Activated CD4-positive, alpha-beta T cell treated with anti-CD3 and anti-CD28 coated beads for 48 hours (primary cell): ENCODE results near the gene CKB.

Source experiments
- DNase-seq: peaks from one replicate; pipeline ENCODE4 v3.0.0-alpha.2; 2020

The CKB gene

DNA sequence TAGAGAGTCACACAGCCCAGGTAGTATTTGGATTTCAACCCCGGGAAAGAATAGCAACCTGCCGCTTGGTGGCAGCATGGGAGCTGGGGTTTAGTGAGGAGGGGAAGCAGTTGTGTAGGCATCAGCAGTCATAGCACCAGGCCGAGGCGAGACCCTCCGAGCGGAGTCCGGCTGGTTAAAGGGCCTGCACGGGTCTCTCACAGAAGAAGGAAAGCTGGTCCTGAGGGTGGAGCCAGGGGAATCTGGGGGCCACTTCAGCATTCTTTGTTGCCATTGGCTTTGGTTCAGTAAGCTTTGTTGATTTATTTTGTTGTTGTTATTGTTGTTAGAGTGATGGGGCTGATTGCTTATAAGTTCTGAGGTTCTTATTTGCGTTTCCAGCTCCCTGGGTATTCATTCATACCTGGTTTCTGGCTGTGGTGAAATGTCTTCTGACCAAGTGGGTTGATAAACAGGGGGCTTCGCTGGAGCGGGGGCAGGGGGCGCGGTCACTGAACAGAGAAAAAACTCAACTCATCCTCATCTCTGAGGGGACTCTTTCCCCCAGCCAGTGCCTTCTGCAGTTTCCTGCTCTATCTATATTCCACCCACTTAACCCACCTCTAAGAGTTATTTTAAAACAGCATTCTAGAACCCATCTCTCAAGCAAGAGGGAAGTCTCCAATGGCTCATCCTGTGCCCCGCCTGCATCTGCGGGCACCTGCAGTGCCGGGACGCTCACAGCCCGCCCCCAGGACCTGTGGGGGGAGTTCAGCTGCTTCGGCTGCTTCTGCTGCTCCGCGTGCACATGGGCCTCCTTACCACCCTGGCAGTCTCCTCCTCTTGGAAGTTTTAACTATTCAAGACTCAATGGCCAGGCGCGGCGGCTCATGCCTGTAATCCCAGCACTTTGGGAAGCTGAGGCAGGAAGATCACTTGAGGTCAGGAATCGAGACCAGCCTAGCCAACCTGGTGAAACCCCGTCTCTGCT, 11.6 kb downstream of the CKB start:
- DNase-seq = no peak

DNA sequence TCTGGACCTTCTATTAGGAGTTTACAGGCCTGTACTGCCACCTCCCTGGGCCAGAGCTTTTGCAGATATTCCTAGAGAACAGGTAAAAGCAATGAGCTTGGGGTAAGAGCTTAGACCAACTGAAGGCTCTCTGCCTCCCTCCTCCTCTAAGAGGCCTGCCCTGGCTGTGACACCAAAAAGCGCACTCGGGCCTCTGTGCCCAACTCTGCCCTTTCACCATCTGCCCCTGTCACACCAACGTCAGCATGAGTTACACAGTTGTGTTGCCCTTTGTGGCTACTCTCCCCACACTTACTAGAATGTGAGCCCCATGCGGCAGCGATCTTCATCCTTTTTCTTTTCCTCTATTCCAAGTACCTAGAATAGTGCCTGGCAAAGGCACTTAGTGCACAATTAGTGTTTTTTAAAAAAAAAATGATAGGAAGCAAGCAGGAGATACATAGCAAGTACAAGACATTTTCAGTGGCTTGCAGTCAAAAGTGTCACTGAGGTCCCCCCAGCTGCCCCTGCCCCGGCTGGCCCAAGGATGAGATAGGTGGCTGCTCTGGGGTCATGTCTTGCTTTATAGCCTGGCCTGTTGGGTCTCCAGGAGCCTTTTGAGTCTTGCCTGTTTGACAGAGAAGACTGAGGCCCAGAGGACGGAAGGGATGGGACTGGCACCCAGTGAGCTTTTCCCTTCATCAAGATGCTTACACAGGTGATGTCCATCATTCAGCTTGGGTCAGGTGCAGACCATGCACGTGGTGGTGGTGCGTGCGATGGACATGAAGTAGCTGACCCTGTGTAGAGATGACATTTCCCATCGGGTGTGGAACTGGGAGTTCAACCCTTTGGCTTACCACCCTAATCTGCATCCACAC, 12.5 kb downstream of the CKB start:
- no peak for DNase-seq

DNA sequence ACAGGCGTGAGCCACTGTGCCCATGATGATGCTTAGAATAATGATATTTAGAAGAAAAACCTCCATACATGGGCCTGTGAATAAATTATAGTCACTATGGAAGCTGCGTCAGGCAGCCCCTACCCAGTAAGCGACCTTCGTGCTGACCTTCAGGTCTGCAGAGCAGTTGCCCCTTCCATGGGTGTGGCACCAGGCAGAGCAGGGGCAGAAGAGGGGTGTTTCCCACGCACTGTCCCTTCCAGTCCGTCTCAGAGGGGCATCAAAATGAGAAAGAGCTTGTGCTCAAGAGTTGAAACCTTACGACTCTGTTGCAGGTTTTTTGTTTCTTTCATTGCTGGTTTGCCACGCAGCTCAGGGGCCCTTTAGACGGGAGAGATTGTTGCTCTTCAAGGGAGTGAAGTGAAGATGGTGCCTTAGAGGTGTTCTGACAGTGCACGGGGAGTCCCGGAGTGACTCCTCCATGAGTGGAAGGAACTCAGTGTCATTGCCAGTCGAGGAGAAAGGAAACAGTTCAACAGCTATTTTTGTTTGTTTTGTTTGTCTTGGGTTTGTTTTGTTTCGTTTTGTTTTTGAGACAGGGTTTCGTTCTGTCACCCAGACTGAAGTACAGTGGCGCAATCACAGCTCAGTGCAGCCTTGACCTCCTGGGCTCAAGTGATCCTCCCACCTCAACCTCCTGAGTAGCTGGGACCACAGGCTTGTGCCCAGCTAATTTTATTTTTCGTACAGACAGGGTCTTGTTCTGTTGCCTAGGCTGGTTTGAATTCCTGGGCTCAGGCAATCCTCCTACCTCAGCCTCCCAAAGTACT, 13.9 kb downstream of the CKB start:
- DNase-seq = no peak

- DNase-seq = no peak
Observed at GRCh38 chr14:103507751-103508150, 14.9 kb downstream of the CKB start.

DNA sequence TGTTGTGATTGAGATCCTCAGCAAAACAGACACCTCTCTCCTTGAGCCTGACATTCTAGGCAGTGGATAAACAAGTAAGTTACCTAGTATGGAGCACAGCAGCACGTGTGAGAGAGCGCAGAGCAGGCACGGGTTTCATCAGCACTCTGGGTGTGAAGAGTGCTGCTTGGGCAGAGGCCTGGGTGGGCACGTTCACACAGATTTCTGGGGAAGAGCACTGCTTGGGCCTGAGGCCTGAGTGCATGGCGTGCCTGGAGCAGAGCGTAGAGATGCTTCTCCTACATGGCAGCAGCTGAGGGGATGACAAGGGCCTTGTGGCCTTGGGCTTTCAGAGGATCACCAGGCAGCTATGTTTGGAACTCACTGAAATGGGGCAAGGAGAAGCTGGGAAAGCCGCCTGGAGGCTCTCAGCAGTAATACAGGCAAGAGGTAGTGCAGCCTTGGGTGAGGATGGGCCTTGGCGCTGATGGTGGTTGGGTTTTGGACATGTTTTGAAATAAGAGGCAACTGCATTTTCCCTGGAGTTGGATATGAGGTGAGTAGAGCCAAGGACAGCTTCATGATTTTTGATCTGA, 17.6 kb downstream of the CKB start:
- DNase-seq = no peak

GRCh38 chr14:103503296-103503695, 19.3 kb downstream of the CKB start:
- no peak for DNase-seq

DNA sequence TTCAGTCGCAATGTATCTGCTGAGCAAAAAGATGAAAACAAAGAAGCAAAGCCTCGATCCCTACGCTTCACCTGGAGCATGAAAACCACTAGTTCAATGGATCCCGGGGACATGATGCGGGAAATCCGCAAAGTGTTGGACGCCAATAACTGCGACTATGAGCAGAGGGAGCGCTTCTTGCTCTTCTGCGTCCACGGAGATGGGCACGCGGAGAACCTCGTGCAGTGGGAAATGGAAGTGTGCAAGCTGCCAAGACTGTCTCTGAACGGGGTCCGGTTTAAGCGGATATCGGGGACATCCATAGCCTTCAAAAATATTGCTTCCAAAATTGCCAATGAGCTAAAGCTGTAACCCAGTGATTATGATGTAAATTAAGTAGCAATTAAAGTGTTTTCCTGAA, 19.8 kb downstream of the CKB start:
- DNase-seq = no peak

DNA sequence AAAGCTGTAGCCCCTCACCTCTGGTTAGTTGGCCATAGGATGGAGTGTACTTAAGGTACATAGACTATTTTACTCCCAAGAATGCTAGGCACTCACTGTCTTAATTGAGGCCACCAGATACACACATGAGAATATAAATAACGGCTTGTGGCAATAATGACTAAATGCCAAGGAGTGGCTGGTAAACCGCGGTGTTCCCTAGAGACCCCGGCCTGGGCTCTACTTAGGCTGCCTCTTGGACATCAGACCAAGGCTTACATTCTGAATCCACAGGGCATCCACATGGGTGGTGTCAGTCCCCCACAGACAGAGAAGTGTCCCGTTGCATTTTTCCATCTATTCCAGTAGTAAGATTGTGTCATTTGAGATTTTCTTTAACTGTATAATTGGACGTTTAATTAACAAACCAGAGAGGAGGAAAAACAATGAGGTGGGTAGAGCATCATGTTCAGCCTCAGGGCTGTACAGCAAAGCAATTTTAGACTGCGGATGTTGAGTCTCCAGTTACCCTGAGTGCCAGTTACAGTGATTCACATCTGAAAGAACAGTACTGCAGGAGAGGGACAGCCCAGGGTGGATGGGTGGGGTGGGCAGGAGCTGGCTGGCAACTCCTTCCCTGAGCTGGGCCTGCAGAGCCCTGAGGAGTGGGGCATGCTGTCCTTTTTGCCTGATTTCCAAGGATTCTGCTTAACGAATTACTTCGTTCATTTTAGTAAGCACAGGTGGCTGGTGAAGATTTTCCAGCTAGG, 20.5 kb downstream of the CKB start:
- no peak for DNase-seq

DNA sequence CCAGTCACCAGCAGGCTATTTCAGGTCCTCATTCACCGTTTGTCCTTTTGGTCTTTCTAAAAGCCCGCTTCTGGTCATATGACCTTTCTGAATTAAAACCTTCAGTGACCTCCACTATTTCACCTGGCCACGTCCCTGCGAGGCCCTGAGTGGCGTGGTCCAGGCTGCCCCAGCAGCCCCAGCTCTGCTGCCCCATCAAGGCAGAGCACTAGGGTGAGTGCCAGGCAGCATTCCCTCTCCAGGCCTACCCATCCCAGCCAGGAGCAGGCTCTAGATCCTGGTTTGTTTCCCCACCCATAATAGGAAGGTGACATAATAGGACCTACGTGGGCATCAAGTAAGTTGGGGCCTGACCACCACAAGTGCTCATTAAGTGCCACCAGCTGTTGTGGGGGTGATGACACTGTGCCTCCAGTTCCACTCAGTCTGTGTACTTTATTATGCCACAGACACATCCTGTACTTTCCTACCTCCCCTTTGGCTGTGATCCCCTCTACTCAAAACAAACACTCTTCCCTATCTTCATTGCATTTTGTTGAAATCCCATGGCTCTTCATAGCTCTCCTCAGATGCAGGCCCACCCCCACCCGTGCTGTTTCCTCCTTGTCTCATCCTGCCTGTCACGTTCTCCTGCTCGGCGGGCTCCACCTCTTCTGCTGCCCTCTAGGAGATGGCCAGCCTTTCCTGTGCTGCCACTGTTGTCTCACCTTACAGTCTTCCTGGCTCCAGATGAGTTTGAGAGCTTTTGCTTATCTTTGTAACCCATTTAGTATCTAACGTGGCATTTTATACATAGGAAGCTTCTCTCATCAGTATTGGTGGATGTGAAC, 21.4 kb downstream of the CKB start:
- DNase-seq = no peak

- DNase-seq = peak; percentile 89
Observed at GRCh38 chr14:103500148-103500990, 22.3 kb downstream of the CKB start.

DNA sequence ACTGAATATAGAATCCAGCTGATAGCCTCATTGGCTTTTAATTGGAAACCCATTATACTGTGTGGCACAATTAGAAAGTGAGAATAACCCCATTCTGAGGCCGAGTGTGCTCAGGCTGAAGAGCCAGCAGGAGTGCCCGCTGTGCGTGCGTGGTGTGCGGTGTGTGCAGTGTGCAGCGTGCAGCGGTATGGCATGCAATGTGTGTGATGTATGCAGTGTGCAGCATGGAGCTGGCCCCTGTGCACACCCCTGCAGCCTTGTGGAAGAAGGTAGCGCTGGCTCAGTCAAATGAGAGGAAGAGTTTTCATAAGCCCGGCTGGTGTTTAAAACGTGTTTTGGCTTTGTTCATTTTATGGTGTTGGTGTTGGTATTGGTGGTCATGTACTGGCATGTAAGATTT, 22.9 kb downstream of the CKB start:
- DNase-seq = no peak

DNA sequence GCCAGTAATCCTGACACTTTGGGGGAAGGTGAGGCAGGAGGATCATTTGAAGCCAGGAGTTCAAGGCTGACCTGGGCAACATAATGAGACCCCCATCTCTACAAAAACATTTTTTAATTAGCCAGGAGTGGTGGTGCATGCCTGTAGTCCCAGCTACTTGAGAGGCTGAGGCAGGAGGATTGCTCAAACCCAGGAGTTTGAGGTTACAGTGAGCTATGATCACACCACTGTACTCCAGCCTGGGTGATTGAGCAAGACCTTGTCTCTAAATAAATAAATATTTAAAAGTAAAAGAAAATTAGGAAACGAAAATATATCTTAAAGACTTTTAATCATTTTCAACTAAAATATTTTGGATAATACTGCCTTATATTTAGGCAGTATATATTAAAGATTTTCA, 25.9 kb downstream of the CKB start:
- DNase-seq = no peak

GRCh38 chr14:103495854-103496253, 26.8 kb downstream of the CKB start:
- DNase-seq = no peak

DNA sequence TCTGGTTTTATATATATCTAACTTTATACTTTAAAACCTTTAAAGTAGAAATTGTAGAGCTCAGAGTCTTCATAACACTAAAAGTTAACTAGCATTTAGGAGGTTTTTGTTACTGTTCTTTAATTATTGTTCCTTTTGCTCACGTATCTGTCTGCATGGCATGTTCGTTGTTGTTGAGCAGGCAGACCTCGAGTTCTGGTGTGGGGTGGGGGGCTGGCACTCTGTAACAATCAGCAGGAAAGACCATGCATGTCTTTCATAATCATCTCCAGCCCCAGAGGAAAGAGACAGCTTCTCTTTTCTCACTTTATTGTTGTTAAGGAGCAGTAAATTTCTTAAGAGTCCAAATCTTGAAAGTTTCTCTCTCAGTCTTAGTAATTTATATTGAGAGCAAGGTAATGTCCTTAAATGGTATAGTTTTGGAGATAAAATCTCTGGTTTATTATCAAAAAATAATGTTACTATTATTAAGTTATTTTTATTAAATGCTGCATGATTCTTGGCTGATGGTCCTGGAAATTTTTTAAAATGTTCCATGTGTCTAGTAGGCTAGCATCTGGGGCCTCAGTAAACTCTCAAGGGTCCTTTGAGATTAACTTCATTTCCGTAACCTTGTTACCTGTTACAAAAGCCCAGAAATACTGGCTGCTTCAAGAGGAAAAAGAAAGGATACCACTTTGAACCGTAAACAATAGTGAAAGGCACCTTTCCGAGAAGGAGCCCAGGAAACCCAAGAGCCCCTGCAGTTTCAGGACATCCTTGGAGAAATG, 30.3 kb downstream of the CKB start:
- DNase-seq = no peak

DNA sequence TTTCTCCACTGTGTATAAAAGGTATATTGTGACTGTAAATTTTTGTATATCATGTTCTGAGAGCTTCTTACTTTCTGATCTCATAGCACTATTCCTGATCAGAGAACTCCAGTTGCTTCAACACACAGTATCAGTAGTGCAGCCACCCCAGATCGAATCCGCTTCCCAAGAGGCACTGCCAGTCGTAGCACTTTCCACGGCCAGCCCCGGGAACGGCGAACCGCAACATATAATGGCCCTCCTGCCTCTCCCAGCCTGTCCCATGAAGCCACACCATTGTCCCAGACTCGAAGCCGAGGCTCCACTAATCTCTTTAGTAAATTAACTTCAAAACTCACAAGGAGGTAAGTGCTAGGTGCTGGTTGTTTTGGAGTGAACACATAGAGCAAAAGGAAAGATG, 30.9 kb downstream of the CKB start:
- no peak for DNase-seq

GRCh38 chr14:103489621-103490020, 33.0 kb downstream of the CKB start:
- no peak for DNase-seq

- DNase-seq = no peak
Observed at GRCh38 chr14:103488960-103489359, 33.7 kb downstream of the CKB start.

DNA sequence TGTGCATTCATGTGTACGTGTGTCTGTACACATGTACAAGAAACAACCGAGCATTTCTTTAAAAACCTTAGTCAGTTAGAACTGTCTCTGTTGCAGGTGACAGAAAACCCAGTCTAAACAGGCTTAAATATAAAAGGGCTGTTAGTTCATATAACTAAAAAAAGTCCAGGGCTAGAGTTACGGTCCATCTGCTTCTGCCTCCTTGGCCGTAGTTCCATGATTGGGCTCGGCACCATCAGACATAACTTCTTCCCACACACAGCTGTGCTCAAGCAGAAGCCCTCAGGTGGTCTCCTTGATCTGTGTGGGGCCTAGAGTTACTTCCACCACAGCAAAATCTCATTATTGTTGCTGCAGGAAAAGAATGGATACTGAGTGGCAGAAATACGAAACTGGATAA, 34.6 kb downstream of the CKB start:
- DNase-seq = no peak

GRCh38 chr14:103485504-103485903, 37.1 kb downstream of the CKB start:
- DNase-seq = no peak
